ENCODE data around the gene TMEM120A.
"Not testable (repeated sequence)": the region's sequence is repeated elsewhere in the genome, so short reads cannot be mapped to it uniquely, and the experiment has no call there.

The TMEM120A gene

GRCh38 chr7:75994388-75995051 is at the start of gene TMEM120A:
TMEM120A (minus strand) TSS chr7:75994595; CDS start chr7:75994570, 25 bp downstream.
- TF ChIP-seq CTCF (IDR thresholded peaks at IDR 0.05; ENCODE audit: low read depth, low read length, missing control alignments) = peak; percentile 20
- DNase-seq (ENCODE audit: low read depth) = peak; percentile 79
- peak within 1 kb of the TSS; percentile 68 for H3K4me3 ChIP-seq (ENCODE audit: low read depth, low read length)
- in situ Hi-C loops (cut with HindIII; ENCODE audit: low sequenced_read_pairs) = no loop called here

DNA sequence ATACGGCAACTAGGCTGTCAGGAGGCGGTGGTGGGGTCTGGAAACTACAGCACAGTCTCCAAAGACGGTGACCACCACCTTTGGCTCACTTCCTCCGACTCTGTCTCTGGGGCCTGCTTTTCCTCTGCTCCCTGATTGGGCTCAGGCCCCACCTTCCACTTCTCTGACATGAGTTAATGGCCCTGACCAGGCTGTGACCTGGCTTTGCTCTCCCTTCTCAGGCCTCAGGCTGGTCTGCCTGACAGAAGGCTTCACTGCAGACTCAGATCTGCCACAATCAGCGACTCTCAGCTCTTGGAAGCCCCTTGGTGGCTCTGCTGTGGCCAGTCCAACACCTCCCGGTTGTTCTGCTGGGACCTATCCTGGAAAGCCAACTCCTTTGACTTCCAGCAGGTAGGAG is 45.7 kb upstream of the TMEM120A start:
- H3K4me3 ChIP-seq (ENCODE audit: low read depth, low read length) = no peak overlapping the region
- in situ Hi-C loops (cut with HindIII; ENCODE audit: low sequenced_read_pairs) = loop anchor here (25.0 kb wide), 1 partner anchor 97 kb away; no protein-coding TSS in a partner anchor
- no peak for DNase-seq (ENCODE audit: low read depth)
- TF ChIP-seq CTCF (IDR thresholded peaks at IDR 0.05; ENCODE audit: low read depth, low read length, missing control alignments) = no peak

GRCh38 chr7:76037310-76037709 is 42.9 kb upstream of the TMEM120A start:
- no peak for TF ChIP-seq CTCF (IDR thresholded peaks at IDR 0.05; ENCODE audit: low read depth, low read length, missing control alignments)
- no peak overlapping the region for H3K4me3 ChIP-seq (ENCODE audit: low read depth, low read length)
- DNase-seq (ENCODE audit: low read depth) = no peak
- in situ Hi-C loops (cut with HindIII; ENCODE audit: low sequenced_read_pairs) = loop anchor here (25.0 kb wide), 1 partner anchor 100 kb away; no protein-coding TSS in a partner anchor

- DNase-seq (ENCODE audit: low read depth) = no peak
- no peak for TF ChIP-seq CTCF (IDR thresholded peaks at IDR 0.05; ENCODE audit: low read depth, low read length, missing control alignments)
- H3K4me3 ChIP-seq (ENCODE audit: low read depth, low read length) = no peak overlapping the region
- in situ Hi-C loops (cut with HindIII; ENCODE audit: low sequenced_read_pairs) = loop anchor here (25.0 kb wide), 1 partner anchor 105 kb away; no protein-coding TSS in a partner anchor
Observed at GRCh38 chr7:76031964-76032363, 37.6 kb upstream of the TMEM120A start.

GRCh38 chr7:76029682-76030081 is 35.3 kb upstream of the TMEM120A start:
- DNase-seq (ENCODE audit: low read depth); H3K4me3 ChIP-seq (ENCODE audit: low read depth, low read length): not testable (repeated sequence)
- in situ Hi-C loops (cut with HindIII; ENCODE audit: low sequenced_read_pairs) = loop anchor here (25.0 kb wide), 1 partner anchor 108 kb away; no protein-coding TSS in a partner anchor

DNA sequence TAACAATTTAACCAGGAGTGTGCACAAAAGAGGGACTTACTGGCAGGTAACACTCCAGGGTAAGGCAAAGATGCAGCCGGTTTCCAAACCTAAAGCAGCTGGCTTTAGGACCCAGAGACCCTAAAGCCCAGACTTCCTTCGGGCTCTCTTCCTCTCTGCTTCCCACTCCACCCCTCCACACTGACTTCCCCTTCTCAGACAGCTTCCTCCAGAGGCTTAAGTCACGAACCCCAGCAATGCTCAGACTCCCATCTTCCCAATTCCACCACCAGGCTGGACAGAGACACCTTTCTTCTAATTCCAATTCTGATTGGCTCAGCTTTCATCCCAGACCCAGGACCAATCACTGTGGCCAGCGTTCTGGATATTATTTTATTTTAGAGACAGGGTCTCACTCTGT is 28.6 kb upstream of the TMEM120A start:
- no peak for TF ChIP-seq CTCF (IDR thresholded peaks at IDR 0.05; ENCODE audit: low read depth, low read length, missing control alignments)
- in situ Hi-C loops (cut with HindIII; ENCODE audit: low sequenced_read_pairs) = no loop called here
- DNase-seq (ENCODE audit: low read depth) = no peak
- H3K4me3 ChIP-seq (ENCODE audit: low read depth, low read length) = no peak overlapping the region

DNA sequence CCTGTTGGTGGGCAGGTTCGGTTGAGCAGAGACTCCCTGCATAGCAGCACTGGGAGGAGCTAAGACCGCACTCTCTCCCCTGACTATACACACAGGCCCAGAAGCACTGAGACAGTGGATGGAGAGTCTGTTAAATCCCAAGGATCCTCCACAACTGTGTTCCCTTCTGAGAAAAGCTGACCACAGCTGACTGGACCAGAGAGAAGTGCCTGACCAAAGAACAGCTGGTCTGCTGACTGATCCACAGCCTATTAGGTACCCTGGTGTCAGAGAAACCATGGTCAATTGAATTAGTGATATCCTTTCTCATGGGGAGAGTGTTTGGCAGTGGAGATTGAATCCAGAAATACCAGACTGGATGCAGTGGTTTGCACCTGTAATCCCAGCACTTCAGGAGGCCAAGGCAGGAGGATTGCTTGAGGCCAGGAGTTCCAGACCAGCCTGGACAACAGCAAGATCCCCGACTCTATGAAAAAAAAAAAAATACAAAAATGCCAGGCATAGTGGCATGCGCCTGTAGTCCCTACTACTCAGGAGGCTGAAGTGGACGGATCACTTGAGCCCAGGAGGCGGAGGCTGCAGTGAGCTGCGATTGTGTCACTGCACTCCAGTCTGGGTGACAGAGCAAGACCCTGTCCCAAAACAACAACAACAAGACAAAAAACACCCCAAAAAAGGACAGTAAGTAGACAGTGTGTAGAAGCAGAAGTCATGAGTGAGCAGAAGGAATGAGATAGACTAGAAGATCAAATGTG is 27.8 kb upstream of the TMEM120A start:
- H3K4me3 ChIP-seq (ENCODE audit: low read depth, low read length) = no peak overlapping the region
- in situ Hi-C loops (cut with HindIII; ENCODE audit: low sequenced_read_pairs) = no loop called here
- no peak for TF ChIP-seq CTCF (IDR thresholded peaks at IDR 0.05; ENCODE audit: low read depth, low read length, missing control alignments)
- no peak for DNase-seq (ENCODE audit: low read depth)
